A549 (cell line): ENCODE measurements around the gene ELL3. TPM values are rescaled to one million over a fixed set of nuclear protein-coding genes. Genes with fewer than 3 reads are reported as not detected.
"Not testable (repeated sequence)": the region's sequence is repeated elsewhere in the genome, so short reads cannot be mapped to it uniquely, and the experiment has no call there.

Source experiments
- ATAC-seq, 2 experiments: fragments of 200-7000 bp in 1 of 2; fragments of >200 bp in 1 of 2; cut with Nextera tagmentation in 1 of 2; cut with Tn5 transposase in 1 of 2; 3 replicates each; pipeline versions ENCODE4 v1.8.0 to v1.9.1; 2018 to 2020; ENCODE audit warnings: mild to moderate bottlenecking in 1 of 2, moderate library complexity in 1 of 2
- CTCF ChIA-PET: fragments of 300-600 bp; sonication (Branson Sonifier 250); formaldehyde crosslinking; extraction: SDS; loops from one replicate; lab custom pipeline; 2021; ENCODE audit warnings: antibody characterized with exemption, inconsistent platforms; lab: Yijun Ruan, JAX
- POLR2A ChIA-PET: fragments of 350-600 bp; formaldehyde crosslinking; extraction: SDS; loops from one replicate; lab custom pipeline; 2021; ENCODE audit warnings: antibody characterized with exemption, inconsistent platforms; lab: Yijun Ruan, JAX
- DNase-seq, 2 experiments: peaks; one replicate each; pipeline versions ENCODE4 v3.0.0 to v3.0.0-alpha.2; 2011 to 2016; ENCODE audit warnings: low read depth in 1 of 2, low spot score in 1 of 2
- FAIRE-seq: peaks from 2 replicates; lab custom pipeline; 2011; peaks lifted over from hg19 to GRCh38; lab: Jason Lieb, UNC
- H3K27ac ChIP-seq, 2 experiments: fragments of >200 bp; sonication (Bioruptor Twin); formaldehyde crosslinking; 3 replicates each; pipeline ENCODE4 v1.5.1; 2016 to 2017
- H3K4me1 ChIP-seq: fragments of >200 bp; sonication (Bioruptor Twin); formaldehyde crosslinking; 3 replicates; pipeline ENCODE4 v1.6.1; 2016
- H3K4me2 ChIP-seq: fragments of >200 bp; sonication (Bioruptor Twin); formaldehyde crosslinking; 3 replicates; pipeline ENCODE4 v1.6.1; 2016
- H3K4me3 ChIP-seq: fragments of >200 bp; sonication (Bioruptor Twin); formaldehyde crosslinking; 3 replicates; pipeline ENCODE4 v1.5.1; 2016
- H3K9me3 ChIP-seq: fragments of >200 bp; sonication (Bioruptor Twin); formaldehyde crosslinking; 3 replicates; pipeline ENCODE4 v1.6.1; 2016
- BHLHE40 ChIP-seq: IDR thresholded peaks from 2 replicates; pipeline ENCODE4 v1.6.1; 2012; ENCODE audit warnings: low read depth, low read length, inconsistent platforms
- CHD2 ChIP-seq: fragments of 150-350 bp; IDR thresholded peaks from 2 replicates; pipeline ENCODE4 v1.6.1; 2014; ENCODE audit warnings: low read length; ENCODE audit not compliant: partially characterized antibody
- CHD4 ChIP-seq: fragments of 200-600 bp; sonication (generic); IDR thresholded peaks from 2 replicates; pipeline ENCODE4 v1.6.1; 2016; ENCODE audit warnings: antibody characterized with exemption, mild to moderate bottlenecking, borderline replicate concordance
- HOXA7 ChIP-seq: fragments of 250-450 bp; sonication (Bioruptor Pico); IDR thresholded peaks from 2 replicates; pipeline ENCODE4 v1.5.0; 2020; ENCODE audit warnings: mild to moderate bottlenecking, moderate library complexity
- HOXB13 ChIP-seq: fragments of 250-450 bp; sonication (Bioruptor Pico); IDR thresholded peaks from 2 replicates; pipeline ENCODE4 v1.5.0; 2020; ENCODE audit warnings: low read depth, mild to moderate bottlenecking, moderate library complexity
- HOXB5 ChIP-seq: fragments of 250-450 bp; sonication (Bioruptor Pico); IDR thresholded peaks from 2 replicates; pipeline ENCODE4 v1.5.0; 2020; ENCODE audit warnings: mild to moderate bottlenecking, moderate library complexity
- JUN ChIP-seq, 2 experiments: fragments of >200 bp; sonication (Bioruptor Twin); formaldehyde crosslinking; IDR thresholded peaks; 2 replicates in 1 of 2; 3 replicates in 1 of 2; pipeline ENCODE4 v1.6.1; 2016 to 2017
- KDM5A ChIP-seq: fragments of 200-600 bp; sonication (generic); IDR thresholded peaks from 2 replicates; pipeline ENCODE4 v1.6.1; 2016; ENCODE audit warnings: antibody characterized with exemption, mild to moderate bottlenecking
- POLR2A ChIP-seq: IDR thresholded peaks from 2 replicates; pipeline ENCODE4 v1.6.1; 2012; ENCODE audit warnings: mild to moderate bottlenecking, low read length
- RCOR1 ChIP-seq: fragments of 150-350 bp; IDR thresholded peaks from 2 replicates; pipeline ENCODE4 v1.6.1; 2014; ENCODE audit warnings: antibody characterized with exemption, low read length, low read depth
- RNF2 ChIP-seq: fragments of 200-600 bp; sonication (generic); IDR thresholded peaks from 2 replicates; pipeline ENCODE4 v1.6.1; 2016; ENCODE audit warnings: low read depth, mild to moderate bottlenecking, antibody characterized with exemption, moderate library complexity, borderline replicate concordance
- TFCP2L1 ChIP-seq: fragments of 250-450 bp; sonication (Bioruptor Pico); IDR thresholded peaks from 2 replicates; pipeline ENCODE4 v1.5.0; 2021; ENCODE audit warnings: mild to moderate bottlenecking
- TP53 ChIP-seq: fragments of 250-450 bp; sonication (Bioruptor Pico); IDR thresholded peaks from 2 replicates; pipeline ENCODE4 v1.5.0; 2021; ENCODE audit warnings: mild to moderate bottlenecking, moderate library complexity
- ZNF302 ChIP-seq: fragments of 250-450 bp; sonication (Bioruptor Pico); IDR thresholded peaks from 2 replicates; pipeline ENCODE4 v1.9.0; 2021; ENCODE audit warnings: inconsistent platforms, mild to moderate bottlenecking, moderate library complexity
- WGBS: methylation state at CpG from one replicate; pipeline ENCODE4 v1.1.6; 2017; ENCODE audit errors: missing lambda C conversion rate; 5-methylcytosine and 5-hydroxymethylcytosine counted together
- polyA plus RNA-seq, 4 experiments: library from polyadenylated mRNA; depleted of rRNA in 3 of 4; stranded (reverse); fragments of >200 nt; fragmentation: RNase III in 1 of 4; extraction: RNeasy Plus Mini Kit Qiagen cat#74134 plus additional on column Dnase treatment in 1 of 4; gene quantifications; 2 replicates in 3 of 4; 3 replicates in 1 of 4; pipeline ENCODE4 v1.2.3, GENCODE V29; 2011 to 2017
- TF ChIP-seq, protein P1 (sequence below): IDR thresholded peaks from 2 replicates; pipeline ENCODE4 v1.6.1; 2012
- TF ChIP-seq, protein P2 (sequence below): fragments of >200 bp; sonication (Bioruptor Twin); formaldehyde crosslinking; IDR thresholded peaks from 3 replicates; pipeline ENCODE4 v1.6.1; 2016
- TF ChIP-seq, protein P3 (sequence below): IDR thresholded peaks from 2 replicates; pipeline ENCODE4 v1.6.1; 2012; ENCODE audit warnings: low read depth, borderline replicate concordance
- TF ChIP-seq, protein P4 (sequence below): fragments of 450-650 bp; IDR thresholded peaks from 2 replicates; pipeline ENCODE4 v1.6.1; 2014; ENCODE audit warnings: antibody characterized with exemption
- TF ChIP-seq, protein P5 (sequence below): fragments of 250-450 bp; sonication (Bioruptor Pico); IDR thresholded peaks from 2 replicates; pipeline ENCODE4 v1.5.0; 2021; ENCODE audit warnings: mild to moderate bottlenecking, moderate library complexity, borderline replicate concordance

Gene ELL3
- polyA plus RNA-seq, 2 of the 4 experiments (the other 2 are of a cell fraction), result 1.4 to 2.1 TPM

DNA sequence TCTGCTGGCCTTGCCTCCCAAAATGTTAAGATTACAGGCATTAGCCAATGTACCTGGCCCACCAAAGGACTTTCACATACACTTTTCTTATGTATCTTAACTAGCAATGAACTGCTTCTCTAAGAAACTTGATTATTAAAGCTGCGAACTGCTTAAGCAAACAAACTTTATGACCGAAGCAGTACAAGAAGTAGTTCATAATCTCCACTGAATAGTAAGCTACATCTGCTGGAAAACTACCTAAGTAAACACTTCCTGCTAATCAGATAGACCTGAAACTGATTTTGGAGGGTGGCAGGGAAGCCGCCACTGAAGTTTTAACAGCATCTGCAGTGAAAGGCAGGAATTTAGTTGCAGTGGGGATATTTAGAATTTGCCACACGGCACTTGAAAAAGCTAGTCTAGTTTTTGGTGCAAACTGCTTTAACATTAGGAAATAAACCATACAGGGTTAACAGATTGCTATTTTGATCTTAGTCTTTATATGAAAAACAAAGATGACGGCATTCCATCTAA is 31.7 kb upstream of the ELL3 start:
- TF ChIP-seq RCOR1, result no peak
- TF ChIP-seq, all 56 proteins: peak for 0
- 91% methylated on average over 5 of the region's 5 CpGs for WGBS
- ChIA-PET POLR2A (no interaction called here), CTCF (no interaction called here)
- DNase-seq (no peak), FAIRE-seq (no peak), ATAC-seq (no peak)
- Histone ChIP-seq H3K4me3 (no peak overlapping the region), H3K4me2 (no peak overlapping the region), H3K27ac (no peak overlapping the region), H3K4me1 (peaks cover 5% of the 10 kb centered on the region), H3K9me3 (no peaks in the 10 kb centered on the region)

DNA sequence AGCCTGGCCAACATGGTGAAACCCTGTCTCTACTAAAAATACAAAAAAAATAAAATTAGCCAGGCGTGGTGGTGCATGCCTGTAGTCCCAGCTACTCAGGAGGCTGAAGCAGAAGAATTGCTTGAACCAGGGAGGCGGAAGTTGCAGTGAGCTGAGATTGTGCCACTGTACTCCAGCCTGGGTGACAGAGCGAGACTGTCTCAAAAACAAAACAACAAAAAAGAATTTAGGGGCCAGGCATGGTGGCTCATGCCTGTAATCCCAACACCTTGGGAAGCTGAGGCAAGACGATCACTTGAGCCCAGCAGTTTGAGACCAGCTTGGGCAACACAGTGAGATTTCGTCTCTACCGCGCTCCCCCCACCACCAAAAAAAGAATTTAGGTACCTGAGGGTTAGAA is 25.9 kb upstream of the ELL3 start:
- 96% methylated on average over 7 of the region's 7 CpGs for WGBS
- ATAC-seq, H3K9me3 ChIP-seq, H3K27ac ChIP-seq, H3K4me2 ChIP-seq, DNase-seq, H3K4me3 ChIP-seq, CTCF ChIA-PET, POLR2A ChIA-PET, FAIRE-seq: not testable (repeated sequence)
- H3K4me1 ChIP-seq, result peaks cover 20% of the 10 kb centered on the region; the same call in 2 of the 3 replicates

DNA sequence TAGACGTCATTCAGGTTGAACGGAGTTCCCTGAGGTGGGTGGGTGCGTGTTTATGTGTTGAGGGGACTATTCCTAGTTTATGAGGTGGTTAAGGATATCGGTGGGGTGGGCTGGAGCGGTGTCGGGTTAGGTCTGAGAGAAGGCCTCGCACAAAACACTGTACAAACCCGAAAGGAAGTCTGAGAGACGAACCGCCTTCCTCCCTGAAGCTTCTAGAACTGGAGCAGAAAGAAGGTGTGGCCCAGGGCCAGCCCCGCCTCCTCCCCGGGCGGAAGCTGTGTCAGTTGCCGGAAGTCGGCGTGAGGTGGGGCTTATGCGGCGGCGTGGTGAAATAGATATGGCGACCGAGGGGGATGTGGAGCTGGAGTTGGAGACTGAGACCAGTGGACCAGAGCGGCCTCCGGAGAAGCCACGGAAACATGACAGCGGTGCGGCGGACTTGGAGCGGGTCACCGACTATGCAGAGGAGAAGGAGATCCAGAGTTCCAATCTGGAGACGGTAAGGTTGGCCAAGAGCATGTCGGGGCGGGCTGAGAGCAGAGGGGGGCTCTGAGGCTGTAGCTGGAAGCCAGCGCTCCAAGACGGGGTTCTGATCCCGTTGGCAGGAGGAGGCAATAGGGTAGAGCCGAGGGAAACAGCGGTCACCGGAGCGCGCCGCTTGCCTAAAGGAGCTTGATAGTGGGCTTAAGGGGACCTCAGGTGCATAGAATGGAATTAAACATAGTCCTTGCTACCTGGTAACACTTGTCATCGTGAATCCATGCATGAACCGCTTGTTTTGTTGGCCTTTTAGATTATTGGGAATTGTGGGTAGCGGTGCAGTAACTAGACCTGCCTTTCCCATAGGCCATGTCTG is 23.7 kb upstream of the ELL3 start, which contains the start of gene HYPK:
Gene HYPK (plus strand): TSS at position 314 of the 856 bp plus-strand sequence. CDS start 24 bp downstream, at position 338.
- peak; percentile 92 for ATAC-seq
- Histone ChIP-seq H3K4me3 (peak within 1 kb of the TSS; percentile 89), H3K4me1 (peaks cover 20% of the 10 kb centered on the region; the same call in 2 of the 3 replicates), H3K9me3 (no peaks in the 10 kb centered on the region), H3K4me2 (peak within 1 kb of the TSS; percentile 82), H3K27ac (peak within 1 kb of the TSS; percentile 89 to 90)
- no peak for FAIRE-seq
- DNase-seq, result peak; percentile 63 to 79
- WGBS, result 11% methylated on average over 42 of the region's 44 CpGs
- CTCF ChIA-PET, result interaction anchor here (0.9 kb wide), 1 partner anchor 21 kb away, joined by 3 read pairs; no protein-coding TSS in a partner anchor
- POLR2A ChIA-PET, result interaction anchor here (0.7 to 1.5 kb wide), 6 partner anchors 8 to 736 kb away, joined by 3 to 7 read pairs (median 4); partner anchors contain the start of genes EIF3J, ELL3, MFAP1 and SERF2
- TF ChIP-seq, protein P1, sequence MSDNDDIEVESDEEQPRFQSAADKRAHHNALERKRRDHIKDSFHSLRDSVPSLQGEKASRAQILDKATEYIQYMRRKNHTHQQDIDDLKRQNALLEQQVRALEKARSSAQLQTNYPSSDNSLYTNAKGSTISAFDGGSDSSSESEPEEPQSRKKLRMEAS, result peak; percentile 68
- TF ChIP-seq HOXA7 (CRISPR knock-in tag) (peak; percentile 32; the same call in 1 of the 2 replicates), RNF2 (no peak), POLR2A (peak; percentile 68), CHD2 (no peak), JUN (IDR thresholded peaks at IDR 0.05) (peak in 1 of 2 experiments; percentile 76; a peak in 2 of 5 replicates), KDM5A (peak; percentile 49; the same call in 1 of the 2 replicates)
- TF ChIP-seq, protein P2, sequence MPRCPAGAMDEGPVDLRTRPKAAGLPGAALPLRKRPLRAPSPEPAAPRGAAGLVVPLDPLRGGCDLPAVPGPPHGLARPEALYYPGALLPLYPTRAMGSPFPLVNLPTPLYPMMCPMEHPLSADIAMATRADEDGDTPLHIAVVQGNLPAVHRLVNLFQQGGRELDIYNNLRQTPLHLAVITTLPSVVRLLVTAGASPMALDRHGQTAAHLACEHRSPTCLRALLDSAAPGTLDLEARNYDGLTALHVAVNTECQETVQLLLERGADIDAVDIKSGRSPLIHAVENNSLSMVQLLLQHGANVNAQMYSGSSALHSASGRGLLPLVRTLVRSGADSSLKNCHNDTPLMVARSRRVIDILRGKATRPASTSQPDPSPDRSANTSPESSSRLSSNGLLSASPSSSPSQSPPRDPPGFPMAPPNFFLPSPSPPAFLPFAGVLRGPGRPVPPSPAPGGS, result peak; percentile 45; the same call in 1 of the 3 replicates
- TF ChIP-seq, protein P3, sequence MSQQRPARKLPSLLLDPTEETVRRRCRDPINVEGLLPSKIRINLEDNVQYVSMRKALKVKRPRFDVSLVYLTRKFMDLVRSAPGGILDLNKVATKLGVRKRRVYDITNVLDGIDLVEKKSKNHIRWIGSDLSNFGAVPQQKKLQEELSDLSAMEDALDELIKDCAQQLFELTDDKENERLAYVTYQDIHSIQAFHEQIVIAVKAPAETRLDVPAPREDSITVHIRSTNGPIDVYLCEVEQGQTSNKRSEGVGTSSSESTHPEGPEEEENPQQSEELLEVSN, result peak; percentile 58; the same call in 1 of the 2 replicates
- TF ChIP-seq, protein P4, sequence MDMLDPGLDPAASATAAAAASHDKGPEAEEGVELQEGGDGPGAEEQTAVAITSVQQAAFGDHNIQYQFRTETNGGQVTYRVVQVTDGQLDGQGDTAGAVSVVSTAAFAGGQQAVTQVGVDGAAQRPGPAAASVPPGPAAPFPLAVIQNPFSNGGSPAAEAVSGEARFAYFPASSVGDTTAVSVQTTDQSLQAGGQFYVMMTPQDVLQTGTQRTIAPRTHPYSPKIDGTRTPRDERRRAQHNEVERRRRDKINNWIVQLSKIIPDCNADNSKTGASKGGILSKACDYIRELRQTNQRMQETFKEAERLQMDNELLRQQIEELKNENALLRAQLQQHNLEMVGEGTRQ, result no peak

DNA sequence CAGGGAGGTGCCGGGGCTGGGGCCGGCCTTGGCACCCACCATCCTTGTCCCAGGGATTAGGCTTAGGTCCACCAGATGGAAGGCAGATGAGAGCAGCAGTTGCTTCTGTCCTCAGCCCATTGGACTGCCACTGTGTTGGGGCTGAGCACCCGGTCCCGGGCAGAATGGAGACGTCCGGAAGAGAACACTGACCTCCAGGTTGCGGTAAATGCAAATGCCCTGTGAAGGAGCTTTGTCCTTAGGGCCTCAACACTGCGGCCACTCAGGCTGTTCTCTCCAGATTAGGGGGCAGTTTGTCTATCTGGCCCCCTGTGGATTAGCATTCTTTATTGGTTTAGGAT is 23.1 kb upstream of the ELL3 start, which contains the start of gene SERINC4:
Gene SERINC4 (minus strand): TSS at position 276 of the 341 bp plus-strand sequence. CDS start 234 bp downstream, at position 42.
- Histone ChIP-seq H3K27ac (peak within 1 kb of the TSS; percentile 89 to 90), H3K4me2 (peak within 1 kb of the TSS; percentile 82), H3K9me3 (no peaks in the 10 kb centered on the region), H3K4me1 (peaks cover 20% of the 10 kb centered on the region; the same call in 2 of the 3 replicates), H3K4me3 (peak within 1 kb of the TSS; percentile 89)
- TF ChIP-seq POLR2A (no peak), KDM5A (no peak), BHLHE40 (no peak), HOXB13 (no peak), TP53 (CRISPR knock-in tag) (no peak), ZNF302 (CRISPR knock-in tag) (no peak), HOXB5 (CRISPR knock-in tag) (no peak), CHD4 (no peak), TFCP2L1 (CRISPR knock-in tag) (no peak)
- TF ChIP-seq, protein P5, sequence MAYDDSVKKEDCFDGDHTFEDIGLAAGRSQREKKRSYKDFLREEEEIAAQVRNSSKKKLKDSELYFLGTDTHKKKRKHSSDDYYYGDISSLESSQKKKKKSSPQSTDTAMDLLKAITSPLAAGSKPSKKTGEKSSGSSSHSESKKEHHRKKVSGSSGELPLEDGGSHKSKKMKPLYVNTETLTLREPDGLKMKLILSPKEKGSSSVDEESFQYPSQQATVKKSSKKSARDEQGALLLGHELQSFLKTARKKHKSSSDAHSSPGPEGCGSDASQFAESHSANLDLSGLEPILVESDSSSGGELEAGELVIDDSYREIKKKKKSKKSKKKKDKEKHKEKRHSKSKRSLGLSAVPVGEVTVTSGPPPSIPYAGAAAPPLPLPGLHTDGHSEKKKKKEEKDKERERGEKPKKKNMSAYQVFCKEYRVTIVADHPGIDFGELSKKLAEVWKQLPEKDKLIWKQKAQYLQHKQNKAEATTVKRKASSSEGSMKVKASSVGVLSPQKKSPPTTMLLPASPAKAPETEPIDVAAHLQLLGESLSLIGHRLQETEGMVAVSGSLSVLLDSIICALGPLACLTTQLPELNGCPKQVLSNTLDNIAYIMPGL (CRISPR knock-in tag), result no peak
- 97% methylated on average over 6 of the region's 8 CpGs for WGBS
- ATAC-seq (0 out of 6 replicates have a peak, but pooled peaks of 1 of the 2 experiments have one; percentile 1), DNase-seq (no peak), FAIRE-seq (no peak)
- CTCF ChIA-PET, result no interaction called here
- POLR2A ChIA-PET, result interaction anchor here (0.5 to 1.5 kb wide), 6 partner anchors 8 to 313 kb away, joined by 3 to 7 read pairs (median 4); partner anchors contain the start of genes ELL3, MFAP1 and SERF2
